Epithelial cell of prostate (primary cell): ENCODE measurements around the gene CDC42BPB.
A peak's percentile ranks its signal among the peaks of the same experiment; 100 is the strongest.
"Not testable (repeated sequence)": the region's sequence is repeated elsewhere in the genome, so short reads cannot be mapped to it uniquely, and the experiment has no call there.

Source experiments
- DNase-seq: peaks from one replicate; pipeline ENCODE4 v3.0.0-alpha.2; 2011; ENCODE audit warnings: low read depth, low spot score
- H3K27ac ChIP-seq: fragments of 450-650 bp; 2 replicates; pipeline ENCODE4 v1.5.1; 2017; ENCODE audit warnings: mild to moderate bottlenecking

CDC42BPB gene

GRCh38 chr14:103056322-103057027, 874 bp downstream of the CDC42BPB start:
- peak overlapping the region; percentile 88 for H3K27ac ChIP-seq
- no peak for DNase-seq

GRCh38 chr14:103055695-103056094, 1.7 kb downstream of the CDC42BPB start:
- DNase-seq, result no peak
- peak overlapping the region; percentile 88 for H3K27ac ChIP-seq

- DNase-seq, result no peak
- H3K27ac ChIP-seq, result no peak overlapping the region
These were observed 4.9 kb downstream of the CDC42BPB start for GRCh38 chr14:103052407-103052806.

GRCh38 chr14:103050935-103051334, 6.4 kb downstream of the CDC42BPB start:
- H3K27ac ChIP-seq, result no peak overlapping the region
- no peak for DNase-seq

- DNase-seq, H3K27ac ChIP-seq: not testable (repeated sequence)
These were observed 9.9 kb downstream of the CDC42BPB start for GRCh38 chr14:103047453-103047852.

GRCh38 chr14:103045371-103045869, 11.9 kb downstream of the CDC42BPB start:
- DNase-seq, result no peak
- H3K27ac ChIP-seq, result no peak overlapping the region

GRCh38 chr14:103043257-103044015, 13.9 kb downstream of the CDC42BPB start:
- no peak overlapping the region for H3K27ac ChIP-seq
- no peak for DNase-seq

- no peak for DNase-seq
These were observed 15.9 kb downstream of the CDC42BPB start for GRCh38 chr14:103041464-103041863.

GRCh38 chr14:103033681-103034096, 23.7 kb downstream of the CDC42BPB start:
- H3K27ac ChIP-seq, result no peak overlapping the region
- no peak for DNase-seq

More at GRCh38 chr14:103041464-103041863, 15.9 kb downstream of the CDC42BPB start:
- no peak overlapping the region for H3K27ac ChIP-seq

- no peak overlapping the region for H3K27ac ChIP-seq
- DNase-seq, result no peak
These were observed 25.4 kb downstream of the CDC42BPB start for GRCh38 chr14:103031956-103032355.

- no peak overlapping the region for H3K27ac ChIP-seq
- no peak for DNase-seq
These were observed 25.8 kb downstream of the CDC42BPB start for GRCh38 chr14:103031566-103031911.

GRCh38 chr14:103030741-103031565, 26.4 kb downstream of the CDC42BPB start:
- no peak overlapping the region for H3K27ac ChIP-seq
- DNase-seq, result no peak

- no peak for DNase-seq
- no peak overlapping the region for H3K27ac ChIP-seq
These were observed 27.4 kb downstream of the CDC42BPB start for GRCh38 chr14:103029936-103030335.

GRCh38 chr14:103028772-103029171, 28.6 kb downstream of the CDC42BPB start:
- no peak for DNase-seq
- H3K27ac ChIP-seq, result no peak overlapping the region

GRCh38 chr14:103028161-103028767, 29.1 kb downstream of the CDC42BPB start:
- H3K27ac ChIP-seq, result no peak overlapping the region
- DNase-seq, result no peak

GRCh38 chr14:103027451-103027850, 29.9 kb downstream of the CDC42BPB start:
- no peak overlapping the region for H3K27ac ChIP-seq
- no peak for DNase-seq

GRCh38 chr14:103026988-103027387, 30.4 kb downstream of the CDC42BPB start:
- peak overlapping the region; percentile 31 for H3K27ac ChIP-seq
- no peak for DNase-seq

GRCh38 chr14:103026196-103026595, 31.2 kb downstream of the CDC42BPB start:
- not testable (repeated sequence) for DNase-seq
- H3K27ac ChIP-seq, result peak overlapping the region; percentile 31

- H3K27ac ChIP-seq, result no peak overlapping the region
- no peak for DNase-seq
These were observed 33.4 kb downstream of the CDC42BPB start for GRCh38 chr14:103023881-103024473.

GRCh38 chr14:103022685-103023044, 34.7 kb downstream of the CDC42BPB start:
- H3K27ac ChIP-seq, result peak overlapping the region; percentile 53
- no peak for DNase-seq
